ENCODE results near the gene PEMT.

The PEMT gene

DNA sequence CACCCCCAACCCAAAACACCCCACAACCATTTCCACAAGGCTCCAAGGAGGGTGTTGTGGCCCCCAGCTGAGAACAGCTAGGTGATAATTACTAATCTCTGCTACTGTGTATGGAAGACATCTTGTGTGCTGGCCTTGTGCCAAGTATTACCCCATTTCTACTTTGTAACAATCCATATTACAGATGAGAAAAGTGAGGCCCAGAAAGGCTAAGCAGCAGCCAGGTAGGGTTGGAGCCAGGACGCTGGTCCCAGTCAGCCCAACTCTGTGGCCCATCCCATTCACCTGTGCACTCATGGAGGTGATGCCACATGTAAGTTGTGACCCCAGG is 12.4 kb upstream of the PEMT start:
- Histone ChIP-seq H2AFZ (ENCODE audit: insufficient read depth, low read length, poor library complexity) (no peak overlapping the region), H3K14ac (ENCODE audit: low read length) (no peak overlapping the region), H3K4me2 (ENCODE audit: low read length) (no peak overlapping the region), H4K91ac (ENCODE audit: low read depth, low read length) (no peak overlapping the region), H3K27me3 (ENCODE audit: insufficient read depth, low read length) (no peaks in the 10 kb centered on the region), H4K12ac (ENCODE audit: low read depth, low read length) (no peak overlapping the region), H3K23ac (ENCODE audit: low read length) (no peak overlapping the region), H4K8ac (ENCODE audit: low read depth, low read length) (no peak overlapping the region), H3K36me3 (ENCODE audit: control insufficient read depth in 1 of 2, insufficient read depth in 2 of 2, low read length in 2 of 2) (no peaks in the 10 kb centered on the region), H2BK12ac (ENCODE audit: low read length) (no peak overlapping the region), H2AK5ac (ENCODE audit: low read length) (no peak overlapping the region), H3K9me3 (ENCODE audit: insufficient read depth, low read depth, low read length) (peaks cover 3% of the 10 kb centered on the region), H3K4me1 (ENCODE audit: control insufficient read depth in 1 of 2, insufficient read depth in 2 of 2, low read length in 2 of 2) (no peaks in the 10 kb centered on the region), H3K27ac (ENCODE audit: low read depth, low read length) (no peak overlapping the region), H2BK120ac (ENCODE audit: insufficient read depth, low read length, poor library complexity) (no peak overlapping the region), H3K9ac (ENCODE audit: low read length) (no peak overlapping the region), H3K4ac (ENCODE audit: low read depth, low read length) (no peak overlapping the region), H3K18ac (ENCODE audit: low read length) (no peak overlapping the region), H2BK5ac (ENCODE audit: low read depth, low read length, poor library complexity) (no peak overlapping the region), H3K4me3 (ENCODE audit: low read depth, low read length) (no peak overlapping the region), H3K79me1 (ENCODE audit: low read length) (no peaks in the 10 kb centered on the region), H3K79me2 (ENCODE audit: control insufficient read depth, insufficient read depth, low read length, poor library complexity) (no peaks in the 10 kb centered on the region)
- no peak for DNase-seq
- no CpG with 5 or more reads among the region's 1 CpG for WGBS (ENCODE audit: extremely low coverage, insufficient coverage, insufficient read length)

DNA sequence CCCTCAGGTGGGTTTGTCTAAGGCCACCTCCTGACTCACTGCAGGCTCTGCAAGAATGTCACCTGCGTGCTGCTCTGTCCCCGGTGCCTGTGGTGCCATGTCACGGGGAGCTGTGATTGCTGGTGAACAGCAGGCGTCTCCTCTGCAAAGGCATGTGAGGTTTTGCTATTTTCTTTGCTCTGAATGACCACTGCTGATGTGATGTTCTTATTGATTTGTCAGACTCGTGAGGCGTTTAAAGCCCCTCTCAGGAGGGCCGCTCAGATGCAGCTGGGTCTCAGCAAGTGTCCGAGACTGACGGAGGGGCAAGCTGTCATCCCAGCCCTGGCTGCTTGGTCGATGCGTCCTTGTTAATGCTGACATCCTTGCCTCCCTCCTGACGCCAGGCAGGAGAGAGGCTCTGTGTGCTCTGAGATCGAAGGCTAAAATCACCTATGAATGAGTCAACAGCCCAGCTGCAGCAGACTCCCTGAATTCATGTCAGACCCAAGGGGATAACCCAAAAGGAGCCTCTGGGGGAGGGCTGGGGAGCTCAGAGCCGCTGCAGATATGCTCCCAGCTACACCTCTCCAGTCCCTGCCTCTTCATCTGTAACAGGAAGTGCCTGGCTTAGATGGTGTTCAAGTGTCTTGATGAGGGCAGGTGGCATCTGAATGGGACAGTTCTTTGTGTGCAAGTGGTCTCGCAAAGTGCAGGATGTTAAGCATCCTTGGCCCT is 11.8 kb upstream of the PEMT start:
- Histone ChIP-seq H3K4me3 (ENCODE audit: low read depth, low read length) (no peak overlapping the region), H3K23ac (ENCODE audit: low read length) (no peak overlapping the region), H4K8ac (ENCODE audit: low read depth, low read length) (no peak overlapping the region), H3K4me2 (ENCODE audit: low read length) (no peak overlapping the region), H2BK120ac (ENCODE audit: insufficient read depth, low read length, poor library complexity) (no peak overlapping the region), H3K9me3 (ENCODE audit: insufficient read depth, low read depth, low read length) (peaks cover 3% of the 10 kb centered on the region), H4K12ac (ENCODE audit: low read depth, low read length) (no peak overlapping the region), H3K79me1 (ENCODE audit: low read length) (no peaks in the 10 kb centered on the region), H3K14ac (ENCODE audit: low read length) (no peak overlapping the region), H3K36me3 (ENCODE audit: control insufficient read depth in 1 of 2, insufficient read depth in 2 of 2, low read length in 2 of 2) (no peaks in the 10 kb centered on the region), H3K9ac (ENCODE audit: low read length) (no peak overlapping the region), H3K27ac (ENCODE audit: low read depth, low read length) (no peak overlapping the region), H3K27me3 (ENCODE audit: insufficient read depth, low read length) (no peaks in the 10 kb centered on the region), H3K18ac (ENCODE audit: low read length) (no peak overlapping the region), H4K91ac (ENCODE audit: low read depth, low read length) (no peak overlapping the region), H3K79me2 (ENCODE audit: control insufficient read depth, insufficient read depth, low read length, poor library complexity) (no peaks in the 10 kb centered on the region), H3K4ac (ENCODE audit: low read depth, low read length) (no peak overlapping the region), H2BK12ac (ENCODE audit: low read length) (no peak overlapping the region), H2AK5ac (ENCODE audit: low read length) (no peak overlapping the region), H3K4me1 (ENCODE audit: control insufficient read depth in 1 of 2, insufficient read depth in 2 of 2, low read length in 2 of 2) (no peaks in the 10 kb centered on the region), H2BK5ac (ENCODE audit: low read depth, low read length, poor library complexity) (no peak overlapping the region), H2AFZ (ENCODE audit: insufficient read depth, low read length, poor library complexity) (no peak overlapping the region)
- DNase-seq, result no peak
- no CpG with 5 or more reads among the region's 15 CpGs for WGBS (ENCODE audit: extremely low coverage, insufficient coverage, insufficient read length)

DNA sequence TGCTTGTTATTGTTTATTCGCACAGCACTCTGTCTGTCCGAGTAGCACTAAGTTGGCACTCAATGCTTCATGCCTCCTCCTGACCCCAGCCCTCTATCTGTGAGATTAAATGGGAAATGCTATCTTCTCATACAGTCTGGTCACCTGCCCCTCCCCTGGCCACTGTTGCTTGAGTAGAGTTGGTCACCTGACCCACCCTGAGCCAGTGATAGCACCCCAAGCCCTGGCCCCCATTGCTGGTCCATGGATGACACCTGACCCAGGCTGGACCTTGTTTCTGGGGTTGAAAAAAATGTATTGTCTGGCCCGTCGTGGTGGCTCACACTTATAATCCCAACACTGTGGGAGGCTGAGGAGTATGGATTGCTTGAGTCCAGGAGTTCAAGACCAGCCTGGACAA is 8.5 kb upstream of the PEMT start:
- H3K27me3 ChIP-seq (ENCODE audit: insufficient read depth, low read length), result no peaks in the 10 kb centered on the region
- H3K4ac ChIP-seq (ENCODE audit: low read depth, low read length), result no peak overlapping the region
- no CpG with 5 or more reads among the region's 4 CpGs for WGBS (ENCODE audit: extremely low coverage, insufficient coverage, insufficient read length)

DNA sequence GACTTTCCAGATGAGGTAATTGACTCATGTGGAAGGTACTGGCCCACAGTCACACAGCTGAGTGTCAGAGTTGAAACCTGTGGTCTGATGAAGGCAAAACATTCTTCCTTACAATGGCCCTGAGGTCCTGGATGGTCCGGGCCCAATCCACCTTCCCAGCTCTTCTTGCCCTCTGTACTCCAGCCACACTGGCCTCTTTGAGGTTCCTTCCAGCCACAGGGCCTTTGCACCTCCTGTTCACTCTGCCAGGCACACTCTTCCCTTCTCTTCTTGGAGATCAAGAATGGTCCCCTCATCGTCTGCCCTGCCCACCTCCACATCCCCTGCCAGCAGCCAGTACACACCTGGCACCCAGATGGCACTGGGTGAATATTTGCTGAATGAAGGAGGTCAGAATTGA is 6.5 kb upstream of the PEMT start:
- H3K27ac ChIP-seq (ENCODE audit: low read depth, low read length), result no peak overlapping the region
- H3K4me2 ChIP-seq (ENCODE audit: low read length), result no peak overlapping the region
- no peak overlapping the region for H2AFZ ChIP-seq (ENCODE audit: insufficient read depth, low read length, poor library complexity)
- no peaks in the 10 kb centered on the region for H3K36me3 ChIP-seq (ENCODE audit: control insufficient read depth in 1 of 2, insufficient read depth in 2 of 2, low read length in 2 of 2)
- no peak overlapping the region for H3K14ac ChIP-seq (ENCODE audit: low read length)
- no peak overlapping the region for H3K9ac ChIP-seq (ENCODE audit: low read length)
- no peak overlapping the region for H3K4me3 ChIP-seq (ENCODE audit: low read depth, low read length)
- peaks cover 0 to 1% of the 10 kb centered on the region in 2 experiments for H3K4me1 ChIP-seq (ENCODE audit: control insufficient read depth in 1 of 2, insufficient read depth in 2 of 2, low read length in 2 of 2)
- H4K8ac ChIP-seq (ENCODE audit: low read depth, low read length), result no peak overlapping the region
- no peak overlapping the region for H4K91ac ChIP-seq (ENCODE audit: low read depth, low read length)
- H2BK5ac ChIP-seq (ENCODE audit: low read depth, low read length, poor library complexity), result no peak overlapping the region
- WGBS (ENCODE audit: extremely low coverage, insufficient coverage, insufficient read length), result no CpG with 5 or more reads among the region's 2 CpGs
- no peak overlapping the region for H2BK120ac ChIP-seq (ENCODE audit: insufficient read depth, low read length, poor library complexity)
- no peak overlapping the region for H4K12ac ChIP-seq (ENCODE audit: low read depth, low read length)
- DNase-seq, result no peak
- no peak overlapping the region for H3K23ac ChIP-seq (ENCODE audit: low read length)
- H2BK12ac ChIP-seq (ENCODE audit: low read length), result no peak overlapping the region
- no peak overlapping the region for H2AK5ac ChIP-seq (ENCODE audit: low read length)
- H3K79me1 ChIP-seq (ENCODE audit: low read length), result no peaks in the 10 kb centered on the region
- no peak overlapping the region for H3K18ac ChIP-seq (ENCODE audit: low read length)
- H3K79me2 ChIP-seq (ENCODE audit: control insufficient read depth, insufficient read depth, low read length, poor library complexity), result no peaks in the 10 kb centered on the region
- H3K27me3 ChIP-seq (ENCODE audit: insufficient read depth, low read length), result no peaks in the 10 kb centered on the region
- no peak overlapping the region for H3K4ac ChIP-seq (ENCODE audit: low read depth, low read length)
- no peaks in the 10 kb centered on the region for H3K9me3 ChIP-seq (ENCODE audit: insufficient read depth, low read depth, low read length)

More for the DNA sequence above, 8.5 kb upstream of the PEMT start:
- no peak for DNase-seq
- H3K27ac ChIP-seq (ENCODE audit: low read depth, low read length), result no peak overlapping the region
- no peak overlapping the region for H3K4me3 ChIP-seq (ENCODE audit: low read depth, low read length)
- H3K4me1 ChIP-seq (ENCODE audit: control insufficient read depth in 1 of 2, insufficient read depth in 2 of 2, low read length in 2 of 2), result no peaks in the 10 kb centered on the region
- H2BK120ac ChIP-seq (ENCODE audit: insufficient read depth, low read length, poor library complexity), result no peak overlapping the region
- H3K14ac ChIP-seq (ENCODE audit: low read length), result no peak overlapping the region
- no peak overlapping the region for H4K12ac ChIP-seq (ENCODE audit: low read depth, low read length)
- no peaks in the 10 kb centered on the region for H3K36me3 ChIP-seq (ENCODE audit: control insufficient read depth in 1 of 2, insufficient read depth in 2 of 2, low read length in 2 of 2)
- H2BK12ac ChIP-seq (ENCODE audit: low read length), result no peak overlapping the region
- no peaks in the 10 kb centered on the region for H3K79me1 ChIP-seq (ENCODE audit: low read length)
- no peak overlapping the region for H3K23ac ChIP-seq (ENCODE audit: low read length)
- no peak overlapping the region for H2AFZ ChIP-seq (ENCODE audit: insufficient read depth, low read length, poor library complexity)
- no peaks in the 10 kb centered on the region for H3K79me2 ChIP-seq (ENCODE audit: control insufficient read depth, insufficient read depth, low read length, poor library complexity)
- no peak overlapping the region for H2BK5ac ChIP-seq (ENCODE audit: low read depth, low read length, poor library complexity)
- no peaks in the 10 kb centered on the region for H3K9me3 ChIP-seq (ENCODE audit: insufficient read depth, low read depth, low read length)
- no peak overlapping the region for H4K8ac ChIP-seq (ENCODE audit: low read depth, low read length)
- no peak overlapping the region for H2AK5ac ChIP-seq (ENCODE audit: low read length)
- no peak overlapping the region for H3K18ac ChIP-seq (ENCODE audit: low read length)
- H3K4me2 ChIP-seq (ENCODE audit: low read length), result no peak overlapping the region
- no peak overlapping the region for H4K91ac ChIP-seq (ENCODE audit: low read depth, low read length)
- H3K9ac ChIP-seq (ENCODE audit: low read length), result no peak overlapping the region
